Frontal cortex (tissue), 4 donors: ENCODE results near the gene LSM12. TPM values are rescaled to one million over a fixed set of nuclear protein-coding genes. Genes with fewer than 3 reads are reported as not detected.

Source experiments
- DNase-seq, 2 donors: peaks; one replicate each; pipeline ENCODE4 v3.0.0; 2012; ENCODE audit warnings: low spot score in 2 of 2
- FAIRE-seq: peaks from 2 replicates; lab custom pipeline; 2012; peaks lifted over from hg19 to GRCh38; lab: Jason Lieb, UNC
- total RNA-seq: library from RNA; depleted of rRNA; stranded (reverse); fragments of >200 nt; gene quantifications from one replicate; pipeline ENCODE4 v1.2.3, GENCODE V29; 2014
- donor health status: control.
- donor health status: control.
- donor health status: control.

The LSM12 gene
- total RNA-seq, 1 donor from 2014 or later: 26.5 TPM

DNA sequence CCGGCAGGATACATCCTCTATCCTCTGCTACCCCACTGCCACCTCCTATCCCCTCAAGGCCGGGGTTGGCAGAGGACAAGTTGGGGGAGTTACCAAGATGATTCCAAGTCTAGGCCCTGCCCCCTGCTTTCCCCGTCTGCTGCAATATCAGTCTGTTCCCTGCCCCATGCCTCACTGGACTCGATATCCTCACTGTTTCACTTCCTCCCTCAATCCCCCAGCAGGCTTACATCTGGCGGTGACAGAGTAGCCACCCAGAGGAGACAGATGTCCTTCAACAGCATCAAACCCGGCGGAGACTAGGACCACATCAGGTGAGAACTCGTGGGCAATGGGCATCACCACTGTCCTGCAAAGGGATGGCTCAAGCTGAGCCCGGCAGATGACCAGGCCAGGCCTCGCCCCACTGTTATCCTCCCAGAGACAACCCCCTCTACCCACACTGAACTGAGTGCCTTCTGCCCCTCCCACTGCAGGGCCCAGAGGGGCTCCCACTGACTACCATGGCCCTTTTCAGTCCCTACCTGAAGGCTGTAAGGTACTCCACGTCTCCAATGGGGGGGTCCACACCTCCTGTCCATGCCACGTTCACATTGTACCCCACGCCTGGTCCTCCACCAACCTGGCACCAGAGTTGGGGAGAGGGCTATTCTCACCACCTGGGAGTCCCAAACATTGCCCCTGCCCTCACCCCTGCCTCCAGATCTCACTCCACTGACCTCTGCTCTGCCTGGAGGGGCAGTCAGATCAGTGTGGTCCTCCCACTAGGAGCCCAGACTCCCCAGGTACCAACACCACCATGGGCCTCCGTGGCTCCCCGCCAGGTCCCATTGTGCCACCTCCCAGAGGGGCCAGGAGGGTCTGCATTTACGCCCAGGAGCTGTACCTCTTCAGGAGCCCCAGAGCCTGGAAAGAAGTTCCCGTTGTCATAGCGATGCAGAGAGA is 13.7 kb upstream of the LSM12 start:
- no peak for FAIRE-seq
- no peak for DNase-seq

- no peak for DNase-seq
- FAIRE-seq: no peak
These were observed 11.9 kb upstream of the LSM12 start for GRCh38 chr17:44078412-44078811.

DNA sequence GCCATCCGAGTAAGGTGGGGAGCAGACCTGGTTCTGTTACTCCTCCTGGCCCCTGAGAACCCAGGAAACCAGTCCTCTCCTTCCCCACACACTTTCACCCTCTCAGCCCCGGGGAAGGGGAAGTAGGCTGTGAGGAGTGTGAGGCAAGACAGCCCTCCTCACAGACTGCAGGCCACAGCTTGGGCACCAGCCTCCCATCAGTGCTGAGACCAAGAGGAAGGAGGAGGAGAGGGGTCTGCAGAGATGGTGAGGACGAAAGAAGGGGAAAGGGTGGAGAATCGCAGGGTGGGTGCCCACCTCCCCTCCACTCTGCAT is 11.1 kb upstream of the LSM12 start:
- no peak for DNase-seq
- no peak for FAIRE-seq

DNA sequence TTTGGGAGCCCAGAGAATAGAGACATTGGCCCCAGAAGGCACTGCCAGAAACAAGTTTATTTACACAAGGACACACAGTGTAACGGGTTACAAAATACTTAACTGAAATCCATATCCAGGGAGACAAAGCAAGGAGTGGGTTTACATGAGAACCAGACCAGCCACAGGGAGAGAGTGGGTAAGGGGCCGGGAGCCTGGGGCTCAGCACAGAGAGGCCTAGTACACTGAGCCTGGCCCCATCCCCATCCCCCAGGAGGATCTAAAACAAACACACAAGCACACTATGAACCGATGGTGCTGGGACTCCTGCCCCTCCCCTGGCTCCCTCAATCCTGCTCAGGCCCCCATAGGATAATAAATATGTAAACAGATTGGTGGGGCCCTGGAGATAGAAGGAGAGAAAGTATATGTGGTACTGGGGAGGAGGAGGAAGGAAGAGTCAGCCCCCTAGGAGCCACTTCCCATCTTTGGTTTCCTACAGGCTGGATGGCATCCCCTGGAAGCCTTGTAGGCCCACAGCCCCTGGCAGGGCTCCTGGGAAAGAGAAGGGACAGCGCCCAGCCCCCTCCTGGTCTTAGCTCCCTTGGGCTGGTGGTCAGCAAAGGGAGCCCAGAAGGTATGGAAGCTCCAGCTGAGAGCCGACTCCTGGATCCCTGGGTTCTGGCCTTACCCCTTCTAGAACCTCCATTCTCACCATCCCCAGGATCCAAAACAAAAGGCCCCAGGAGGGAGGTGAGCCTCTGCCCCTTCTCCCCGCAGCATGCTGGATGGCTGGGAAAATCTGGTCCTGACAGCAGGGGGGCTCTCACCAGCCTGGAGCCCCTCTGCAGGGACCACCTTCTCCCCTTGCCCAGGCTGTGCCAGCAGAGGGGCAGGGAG is 10.5 kb upstream of the LSM12 start:
- DNase-seq (no peak), FAIRE-seq (no peak)

DNA sequence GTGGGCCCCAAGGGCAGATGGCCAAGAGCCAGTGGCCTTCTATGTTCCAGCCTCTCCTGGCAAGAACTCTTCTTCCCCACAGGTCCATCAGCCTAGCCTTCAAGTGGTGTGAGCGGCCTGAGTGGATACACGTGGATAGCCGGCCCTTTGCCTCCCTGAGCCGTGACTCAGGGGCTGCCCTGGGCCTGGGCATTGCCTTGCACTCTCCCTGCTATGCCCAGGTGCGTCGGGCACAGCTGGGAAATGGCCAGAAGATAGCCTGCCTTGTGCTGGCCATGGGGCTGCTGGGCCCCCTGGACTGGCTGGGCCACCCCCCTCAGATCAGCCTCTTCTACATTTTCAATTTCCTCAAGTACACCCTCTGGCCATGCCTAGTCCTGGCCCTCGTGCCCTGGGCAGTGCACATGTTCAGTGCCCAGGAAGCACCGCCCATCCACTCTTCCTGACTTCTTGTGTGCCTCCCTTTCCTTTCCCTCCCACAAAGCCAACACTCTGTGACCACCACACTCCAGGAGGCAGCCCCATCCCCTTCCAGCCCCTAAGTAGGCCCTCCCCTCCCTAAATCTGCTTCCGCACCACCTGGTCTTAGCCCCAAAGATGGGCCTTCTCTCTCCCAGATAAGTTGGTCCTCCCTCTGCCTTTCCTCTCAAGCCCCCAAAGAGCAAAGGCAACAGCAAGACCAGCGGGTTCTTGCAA is 9.3 kb upstream of the LSM12 start:
- no peak for FAIRE-seq

GRCh38 chr17:44074911-44075285 is 8.4 kb upstream of the LSM12 start:
- no peak for DNase-seq
- no peak for FAIRE-seq

More for the DNA sequence above, 9.3 kb upstream of the LSM12 start:
- DNase-seq: no peak

DNA sequence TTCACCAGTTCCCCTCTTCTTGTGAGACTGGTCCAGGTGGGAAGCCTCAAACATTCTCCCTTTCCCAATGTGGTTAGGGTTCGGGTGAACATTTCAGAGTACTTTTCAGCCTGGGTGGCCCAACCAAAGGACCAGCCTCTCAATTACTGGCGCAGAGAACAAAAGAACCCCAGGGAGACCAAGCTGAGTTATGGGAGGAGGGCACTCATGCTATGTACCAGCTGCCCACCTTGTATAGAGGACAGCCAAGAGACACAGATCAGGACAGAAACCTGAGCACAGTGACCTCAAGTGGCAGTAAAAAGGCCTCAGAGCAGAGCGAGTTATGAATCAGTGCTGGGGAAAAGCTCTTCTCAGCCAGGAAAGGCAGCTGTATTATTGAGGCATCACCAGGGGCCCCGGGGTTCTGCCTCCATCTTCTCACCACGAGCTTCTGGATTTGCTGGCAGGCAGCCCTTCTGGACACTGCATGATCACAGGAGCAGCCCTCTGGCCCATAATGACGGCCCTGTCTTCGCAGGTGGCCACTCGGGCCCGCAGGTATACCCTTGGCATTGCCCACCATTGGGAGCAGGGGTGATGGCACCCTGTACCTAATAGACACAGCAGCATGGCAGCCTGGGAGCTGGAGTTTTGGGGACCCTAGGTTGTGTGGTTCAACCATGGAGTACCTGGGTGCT is 7.9 kb upstream of the LSM12 start:
- DNase-seq: no peak
- no peak for FAIRE-seq

DNA sequence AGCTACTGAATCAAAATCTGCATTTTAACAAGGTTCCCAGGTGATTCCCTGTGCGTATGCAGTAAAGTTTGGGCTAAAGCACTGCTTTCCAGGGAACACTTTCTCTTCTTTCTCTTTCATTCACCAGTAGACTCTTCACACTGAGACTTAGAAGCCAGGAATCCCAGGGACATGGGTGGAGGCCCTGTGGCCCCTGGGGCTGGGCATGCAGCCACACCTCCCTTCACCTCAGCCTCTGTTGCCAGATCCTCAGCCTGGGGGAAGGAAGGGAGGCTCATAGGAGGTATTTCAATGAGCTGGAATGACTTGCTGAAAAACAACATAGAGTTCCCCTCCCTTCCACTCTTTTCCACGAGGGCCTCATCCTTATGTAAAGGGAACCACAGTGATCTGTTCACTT is 5.3 kb upstream of the LSM12 start:
- FAIRE-seq (no peak), DNase-seq (no peak)

DNA sequence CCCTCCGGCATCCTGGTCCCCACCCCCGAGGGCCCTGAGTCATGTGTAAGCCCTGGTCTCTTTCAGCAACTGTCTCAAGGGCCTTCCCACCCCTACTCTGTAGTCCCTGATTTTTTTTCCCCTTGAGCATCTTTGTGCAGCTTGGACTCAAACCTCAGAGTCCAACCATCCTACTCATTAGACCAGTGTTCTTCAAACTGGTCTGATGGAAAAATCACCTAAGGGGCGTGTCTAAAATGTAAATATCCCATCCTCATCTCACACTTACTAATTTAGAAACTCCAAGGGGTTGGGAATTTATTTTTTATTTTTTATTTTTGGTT is 4.7 kb upstream of the LSM12 start:
- no peak for FAIRE-seq
- DNase-seq: no peak

DNA sequence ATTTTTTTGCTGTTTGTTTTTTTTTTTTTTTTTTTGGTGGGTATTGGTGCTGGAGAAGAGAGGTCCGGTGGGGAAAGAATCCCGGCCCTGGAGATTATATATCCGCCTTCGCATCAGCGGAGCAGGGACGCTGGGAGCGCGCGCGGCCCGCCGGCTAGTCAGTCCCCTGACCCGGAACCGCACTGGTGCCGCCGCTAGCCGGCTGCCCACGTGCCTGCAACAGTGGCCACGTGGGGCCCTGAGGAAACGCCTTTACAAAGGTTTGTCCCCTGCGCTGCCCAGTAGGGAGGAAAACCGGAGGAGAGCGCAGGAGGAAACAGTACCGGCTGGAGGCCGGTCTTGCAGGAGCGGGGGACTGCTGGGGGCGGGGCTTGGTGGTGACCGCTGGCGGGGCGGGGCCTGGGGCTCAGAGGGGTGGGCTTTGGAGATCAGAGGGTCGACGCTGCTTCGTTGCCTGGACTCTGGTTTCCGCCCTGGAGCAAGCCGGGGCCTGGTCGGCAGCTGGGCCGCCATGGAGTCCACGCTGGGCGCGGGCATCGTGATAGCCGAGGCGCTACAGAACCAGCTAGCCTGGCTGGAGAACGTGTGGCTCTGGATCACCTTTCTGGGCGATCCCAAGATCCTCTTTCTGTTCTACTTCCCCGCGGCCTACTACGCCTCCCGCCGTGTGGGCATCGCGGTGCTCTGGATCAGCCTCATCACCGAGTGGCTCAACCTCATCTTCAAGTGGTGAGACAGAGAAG is 4.2 kb upstream of the LSM12 start, which contains the start of gene G6PC3:
TSS of gene G6PC3 (plus strand) at position 281 of the 743 bp plus-strand sequence. CDS start at position 512, 231 bp downstream.
- FAIRE-seq (no peak), DNase-seq (peak; percentile 94 to 97)

GRCh38 chr17:44069974-44070454 is 3.5 kb upstream of the LSM12 start:
- FAIRE-seq (no peak), DNase-seq (no peak)

DNA sequence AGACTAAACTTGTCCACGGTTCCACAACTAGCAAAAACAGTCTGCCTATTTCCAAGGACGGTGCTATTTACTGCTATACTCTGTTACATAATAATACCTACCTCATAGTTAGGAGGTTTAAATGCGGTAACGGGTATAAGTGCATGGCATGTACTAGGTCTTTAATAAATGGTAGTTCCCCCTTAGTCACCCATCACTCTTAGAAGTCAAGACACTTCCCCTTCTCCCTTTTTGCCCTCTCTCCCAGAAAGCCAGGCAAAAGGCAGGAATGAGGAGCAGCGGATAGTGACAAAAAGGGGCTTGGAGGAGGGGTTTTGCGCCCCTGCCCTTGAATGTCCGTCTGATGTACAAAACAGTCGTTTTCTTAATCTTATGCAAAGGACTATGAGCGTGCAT is 1.1 kb upstream of the LSM12 start:
- DNase-seq (no peak), FAIRE-seq (no peak)

DNA sequence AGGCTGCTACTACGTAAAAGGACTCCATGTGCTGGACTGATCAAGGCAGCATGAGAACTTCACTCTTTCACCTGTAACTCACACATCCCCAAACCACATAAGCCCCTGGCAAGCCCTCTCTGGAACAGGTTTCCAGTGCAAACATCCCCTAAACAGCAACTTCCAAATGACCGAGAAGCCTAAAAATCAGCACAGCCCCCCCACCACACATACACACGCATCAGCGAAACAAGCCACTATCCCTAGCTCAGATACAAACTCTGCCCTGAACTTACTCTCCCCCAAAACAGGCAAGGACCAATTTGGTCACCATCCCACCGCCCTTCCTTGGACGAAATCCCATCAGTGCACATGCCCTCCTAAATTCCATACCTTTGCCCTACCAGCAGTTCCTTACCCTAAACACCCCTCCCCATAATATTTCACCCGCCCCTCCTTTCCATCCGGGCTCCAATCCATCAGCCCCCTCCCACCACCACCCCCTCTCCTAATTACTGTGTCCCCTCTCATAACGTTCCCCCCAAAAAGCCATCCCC is 735 bp downstream of the LSM12 start:
- FAIRE-seq: no peak
- DNase-seq: no peak

DNA sequence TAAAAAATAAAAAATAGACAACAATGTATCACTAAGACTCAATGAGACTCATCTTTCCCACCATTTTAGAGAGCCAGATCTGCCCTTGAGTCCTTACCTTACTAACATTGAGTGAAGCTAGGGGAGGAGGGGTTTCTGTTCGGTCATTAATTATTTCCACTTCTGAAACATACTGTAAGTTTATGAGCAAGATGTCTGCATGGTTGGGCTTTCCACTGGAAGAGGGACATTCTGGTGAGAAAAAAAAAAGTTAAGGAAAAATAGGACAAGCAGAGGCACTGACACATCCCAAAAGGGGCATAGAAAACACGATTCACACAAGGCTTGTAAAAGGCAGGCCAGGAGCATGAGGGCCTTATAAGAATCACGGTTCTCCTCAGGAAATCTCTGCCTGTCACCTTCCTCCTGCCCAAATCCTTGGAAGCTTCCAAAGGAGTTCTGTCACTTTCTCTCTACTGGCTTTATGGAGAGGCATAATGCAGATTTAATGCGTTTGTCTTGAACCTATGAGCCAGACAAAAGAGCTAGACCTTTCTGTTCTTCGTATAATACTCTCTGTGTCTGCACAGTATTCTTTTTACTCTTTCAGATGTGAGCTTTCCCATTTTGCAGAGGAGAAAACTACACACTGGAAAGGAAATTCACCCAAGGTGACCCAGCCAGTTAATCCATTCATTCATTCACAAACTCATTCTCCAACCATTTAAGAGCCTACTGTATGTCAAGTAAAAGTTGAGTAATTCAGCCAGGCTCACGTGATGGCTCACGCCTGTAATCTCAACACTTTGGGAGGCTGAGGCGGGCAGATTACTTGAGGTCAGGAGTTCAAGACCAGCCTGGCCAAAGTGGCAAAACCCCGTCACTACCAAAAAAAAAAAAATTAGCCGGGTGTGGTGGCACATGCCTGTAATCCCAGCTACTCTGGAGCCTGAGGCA is 2.5 kb downstream of the LSM12 start:
- no peak for DNase-seq
- FAIRE-seq: no peak

DNA sequence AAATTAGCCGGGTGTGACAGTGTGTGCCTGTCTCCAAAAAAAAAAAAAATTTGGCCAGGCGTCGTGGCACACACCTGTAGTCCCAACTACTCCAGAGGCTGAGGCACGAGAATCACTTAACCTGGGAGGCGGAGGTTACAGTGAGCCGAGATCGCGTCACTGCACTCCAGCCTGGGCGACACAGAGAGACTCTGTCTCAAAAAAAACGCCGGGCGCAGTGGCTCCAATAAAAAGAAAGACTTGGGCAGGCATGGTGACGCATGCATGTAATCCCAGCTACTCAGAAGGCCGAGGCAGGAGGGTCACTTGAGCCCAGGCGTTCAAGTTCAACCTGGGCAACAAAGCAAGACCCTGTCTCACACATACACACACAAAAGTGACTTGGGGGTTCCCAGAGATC is 3.6 kb downstream of the LSM12 start:
- DNase-seq: no peak
- no peak for FAIRE-seq

- DNase-seq: no peak
These were observed 5.0 kb downstream of the LSM12 start for GRCh38 chr17:44061446-44061845.

GRCh38 chr17:44059101-44059892 is 7.2 kb downstream of the LSM12 start:
- DNase-seq: no peak
- no peak for FAIRE-seq

More at GRCh38 chr17:44061446-44061845, 5.0 kb downstream of the LSM12 start:
- no peak for FAIRE-seq
